Measurements from ENCODE around the gene LAMC1. TPM values are rescaled to one million over a fixed set of nuclear protein-coding genes. Genes with fewer than 3 reads are reported as not detected.

Gene LAMC1
- total and polyA plus RNA-seq, 10 of the 15 experiments (the other 5 are each of a cell fraction or from before 2014, with no cell fraction given), result 4.6 to 51.4 (median 25.6) TPM

GRCh38 chr1:183152180-183152579, 129.0 kb downstream of the LAMC1 start (continued):
- no peak for TF ChIP-seq RELA (IDR thresholded peaks at IDR 0.05; ENCODE audit: borderline replicate concordance, partially characterized antibody)
- TF ChIP-seq, protein P1, sequence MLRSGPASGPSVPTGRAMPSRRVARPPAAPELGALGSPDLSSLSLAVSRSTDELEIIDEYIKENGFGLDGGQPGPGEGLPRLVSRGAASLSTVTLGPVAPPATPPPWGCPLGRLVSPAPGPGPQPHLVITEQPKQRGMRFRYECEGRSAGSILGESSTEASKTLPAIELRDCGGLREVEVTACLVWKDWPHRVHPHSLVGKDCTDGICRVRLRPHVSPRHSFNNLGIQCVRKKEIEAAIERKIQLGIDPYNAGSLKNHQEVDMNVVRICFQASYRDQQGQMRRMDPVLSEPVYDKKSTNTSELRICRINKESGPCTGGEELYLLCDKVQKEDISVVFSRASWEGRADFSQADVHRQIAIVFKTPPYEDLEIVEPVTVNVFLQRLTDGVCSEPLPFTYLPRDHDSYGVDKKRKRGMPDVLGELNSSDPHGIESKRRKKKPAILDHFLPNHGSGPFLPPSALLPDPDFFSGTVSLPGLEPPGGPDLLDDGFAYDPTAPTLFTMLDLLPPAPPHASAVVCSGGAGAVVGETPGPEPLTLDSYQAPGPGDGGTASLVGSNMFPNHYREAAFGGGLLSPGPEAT (IDR thresholded peaks at IDR 0.05; ENCODE audit: low read depth), result no peak
- TF ChIP-seq CHD2 (IDR thresholded peaks at IDR 0.05; ENCODE audit: borderline replicate concordance, low read depth, low read length), result no peak
- no peak for TF ChIP-seq TCF3 (IDR thresholded peaks at IDR 0.05; ENCODE audit: borderline replicate concordance, insufficient read depth, low read depth, low read length)
- no peak for TF ChIP-seq NFYA (IDR thresholded peaks at IDR 0.05; ENCODE audit: borderline replicate concordance, low read depth, low read length)
- TF ChIP-seq, protein P2, sequence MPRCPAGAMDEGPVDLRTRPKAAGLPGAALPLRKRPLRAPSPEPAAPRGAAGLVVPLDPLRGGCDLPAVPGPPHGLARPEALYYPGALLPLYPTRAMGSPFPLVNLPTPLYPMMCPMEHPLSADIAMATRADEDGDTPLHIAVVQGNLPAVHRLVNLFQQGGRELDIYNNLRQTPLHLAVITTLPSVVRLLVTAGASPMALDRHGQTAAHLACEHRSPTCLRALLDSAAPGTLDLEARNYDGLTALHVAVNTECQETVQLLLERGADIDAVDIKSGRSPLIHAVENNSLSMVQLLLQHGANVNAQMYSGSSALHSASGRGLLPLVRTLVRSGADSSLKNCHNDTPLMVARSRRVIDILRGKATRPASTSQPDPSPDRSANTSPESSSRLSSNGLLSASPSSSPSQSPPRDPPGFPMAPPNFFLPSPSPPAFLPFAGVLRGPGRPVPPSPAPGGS (IDR thresholded peaks at IDR 0.05; ENCODE audit: borderline replicate concordance, insufficient read depth, low read depth, low read length, poor library complexity, severe bottlenecking), result no peak
- TF ChIP-seq POLR2A (IDR thresholded peaks at IDR 0.05; ENCODE audit: low read depth, low read length), result no peak
- no peak for TF ChIP-seq RFX5 (IDR thresholded peaks at IDR 0.05; ENCODE audit: low read depth, low read length)
- no peak for TF ChIP-seq EP300 (IDR thresholded peaks at IDR 0.05; ENCODE audit: borderline replicate concordance in 1 of 2, control insufficient read depth in 1 of 2, low read depth in 2 of 2, low read length in 2 of 2)
- no peak for TF ChIP-seq RAD21 (IDR thresholded peaks at IDR 0.05; ENCODE audit: insufficient read depth, low read depth, low read length)
- TF ChIP-seq NRF1 (conservative IDR thresholded peaks at IDR 0.05; ENCODE audit: low read depth, low read length), result no peak
- no peak for TF ChIP-seq ZBTB33 (IDR thresholded peaks at IDR 0.05)
